Endothelial cell of umbilical vein (primary cell): ENCODE data around the gene KRTAP4-12.

ENCODE experiments used
- EZH2 ChIP-seq: IDR thresholded peaks from 2 replicates; pipeline ENCODE4 v1.6.1; 2012; ENCODE audit warnings: borderline replicate concordance, low read depth, mild to moderate bottlenecking, moderate library complexity, low read length, inconsistent platforms; ENCODE audit not compliant: severe bottlenecking
- JUN ChIP-seq: IDR thresholded peaks from 2 replicates; pipeline ENCODE4 v1.6.1; 2011; ENCODE audit warnings: borderline replicate concordance, low read depth; ENCODE audit not compliant: insufficient read length, insufficient read depth
- POLR2A ChIP-seq: IDR thresholded peaks from 2 replicates; pipeline ENCODE4 v1.6.1; 2012; ENCODE audit warnings: low read depth, mild to moderate bottlenecking, control low read depth, low read length
- POLR2AphosphoS5 ChIP-seq: IDR thresholded peaks from 2 replicates; pipeline ENCODE4 v1.6.1; 2012; ENCODE audit warnings: low read depth, mild to moderate bottlenecking, control low read depth, low read length, moderate library complexity; ENCODE audit not compliant: insufficient read depth

- TF ChIP-seq EZH2 (no peak), POLR2AphosphoS5 (no peak), JUN (no peak), POLR2A (no peak)
Measured at GRCh38 chr17:41147531-41148204, 23.7 kb upstream of the KRTAP4-12 start.
